Measurements from ENCODE around the gene RASSF3. TPM values are rescaled to one million over a fixed set of nuclear protein-coding genes. Genes with fewer than 3 reads are reported as not detected.
"Not testable (repeated sequence)": the region's sequence is repeated elsewhere in the genome, so short reads cannot be mapped to it uniquely, and the experiment has no call there.

Gene RASSF3
- total RNA-seq, 1 donor from 2014 or later = 18.1 TPM

DNA sequence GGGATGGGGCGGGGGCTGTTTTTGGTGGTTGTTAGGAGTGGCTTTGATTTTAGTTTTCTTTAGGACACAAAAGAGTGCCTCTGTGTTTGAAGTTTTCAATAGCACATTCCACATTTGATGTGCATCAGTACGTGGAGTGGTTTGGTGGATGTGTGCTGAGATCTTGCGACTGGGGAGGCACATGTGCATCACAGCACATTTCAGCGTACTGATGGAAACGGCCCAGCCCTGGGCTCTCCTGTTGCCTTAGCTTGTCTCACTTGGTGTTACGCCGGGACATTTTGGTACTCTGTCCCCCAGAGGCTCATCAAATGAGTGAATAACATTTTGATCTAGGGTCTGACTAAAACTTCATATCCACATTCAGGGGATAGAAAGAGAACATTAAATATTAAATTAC, 78.4 kb downstream of the RASSF3 start:
- H3K36me3 Mint-ChIP-seq (ENCODE audit: low read depth) = peaks cover 5% of the 10 kb centered on the region
- H3K4me1 Mint-ChIP-seq = peaks cover 37% of the 10 kb centered on the region
- no peaks in the 10 kb centered on the region for H3K9me3 Mint-ChIP-seq
- H3K27me3 Mint-ChIP-seq (ENCODE audit: low read depth) = no peaks in the 10 kb centered on the region
- peak overlapping the region; percentile 9 for H3K27ac Mint-ChIP-seq (ENCODE audit: unreplicated experiment)
- no peak for TF ChIP-seq CTCF (conservative IDR thresholded peaks at IDR 0.05)
- no peak for DNase-seq (ENCODE audit: low read depth, low spot score)
- no peak overlapping the region for H3K4me3 Mint-ChIP-seq

GRCh38 chr12:64690236-64690635, 79.9 kb downstream of the RASSF3 start:
- not testable (repeated sequence) for H3K9me3 Mint-ChIP-seq; H3K36me3 Mint-ChIP-seq (ENCODE audit: low read depth); H3K27me3 Mint-ChIP-seq (ENCODE audit: low read depth); H3K4me3 Mint-ChIP-seq; H3K27ac Mint-ChIP-seq (ENCODE audit: unreplicated experiment); DNase-seq (ENCODE audit: low read depth, low spot score)
- H3K4me1 Mint-ChIP-seq = peaks cover 43% of the 10 kb centered on the region

DNA sequence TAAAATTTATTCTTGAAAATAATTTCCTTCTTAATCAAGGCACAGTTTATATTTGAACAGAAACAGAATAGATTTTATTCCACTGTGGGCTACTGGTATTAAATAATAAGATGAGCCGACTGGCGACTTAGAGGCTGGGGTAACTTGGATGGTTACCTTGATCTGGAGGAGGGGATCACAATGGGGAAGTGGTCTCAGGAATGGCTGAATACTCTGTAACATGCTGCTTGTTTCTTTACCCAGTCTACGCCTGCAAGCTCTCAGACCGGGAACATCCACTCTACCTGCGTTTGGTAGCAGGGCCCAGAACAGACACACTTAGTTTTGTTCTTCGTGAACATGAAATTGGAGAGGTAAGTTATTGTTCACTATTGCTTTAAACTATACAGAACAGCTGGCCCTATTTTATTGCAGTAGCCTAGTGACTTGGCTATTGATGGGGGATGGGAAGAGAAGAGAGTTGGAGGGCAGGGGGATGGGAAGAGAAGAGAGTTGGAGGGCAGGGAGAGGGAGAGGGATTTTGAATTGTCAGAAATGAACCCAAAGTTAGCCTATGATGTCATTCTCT, 81.0 kb downstream of the RASSF3 start:
- Mint-ChIP-seq H3K36me3 (ENCODE audit: low read depth) (peaks cover 4% of the 10 kb centered on the region), H3K27me3 (ENCODE audit: low read depth) (no peaks in the 10 kb centered on the region), H3K27ac (ENCODE audit: unreplicated experiment) (peak overlapping the region; percentile 95), H3K4me3 (no peak overlapping the region), H3K4me1 (peaks cover 47% of the 10 kb centered on the region), H3K9me3 (no peaks in the 10 kb centered on the region)
- no peak for DNase-seq (ENCODE audit: low read depth, low spot score)
- TF ChIP-seq CTCF (conservative IDR thresholded peaks at IDR 0.05) = no peak

GRCh38 chr12:64691795-64692583, 81.7 kb downstream of the RASSF3 start:
- H3K4me1 Mint-ChIP-seq = peaks cover 47% of the 10 kb centered on the region
- no peak for TF ChIP-seq CTCF (conservative IDR thresholded peaks at IDR 0.05)
- no peaks in the 10 kb centered on the region for H3K27me3 Mint-ChIP-seq (ENCODE audit: low read depth)
- H3K36me3 Mint-ChIP-seq (ENCODE audit: low read depth) = peaks cover 4% of the 10 kb centered on the region
- H3K27ac Mint-ChIP-seq (ENCODE audit: unreplicated experiment) = no peak overlapping the region
- H3K9me3 Mint-ChIP-seq = no peaks in the 10 kb centered on the region
- no peak overlapping the region for H3K4me3 Mint-ChIP-seq
- DNase-seq (ENCODE audit: low read depth, low spot score) = no peak

GRCh38 chr12:64694130-64695040, 84.1 kb downstream of the RASSF3 start:
- H3K4me1 Mint-ChIP-seq = peaks cover 32% of the 10 kb centered on the region
- no peak for TF ChIP-seq CTCF (conservative IDR thresholded peaks at IDR 0.05)
- DNase-seq (ENCODE audit: low read depth, low spot score) = no peak
- H3K27ac Mint-ChIP-seq (ENCODE audit: unreplicated experiment) = peak overlapping the region; percentile 31
- H3K4me3 Mint-ChIP-seq = no peak overlapping the region
- H3K36me3 Mint-ChIP-seq (ENCODE audit: low read depth) = peaks cover 2% of the 10 kb centered on the region
- H3K27me3 Mint-ChIP-seq (ENCODE audit: low read depth) = no peaks in the 10 kb centered on the region
- no peaks in the 10 kb centered on the region for H3K9me3 Mint-ChIP-seq
